ENCODE measurements around the gene HBZ.

DNA sequence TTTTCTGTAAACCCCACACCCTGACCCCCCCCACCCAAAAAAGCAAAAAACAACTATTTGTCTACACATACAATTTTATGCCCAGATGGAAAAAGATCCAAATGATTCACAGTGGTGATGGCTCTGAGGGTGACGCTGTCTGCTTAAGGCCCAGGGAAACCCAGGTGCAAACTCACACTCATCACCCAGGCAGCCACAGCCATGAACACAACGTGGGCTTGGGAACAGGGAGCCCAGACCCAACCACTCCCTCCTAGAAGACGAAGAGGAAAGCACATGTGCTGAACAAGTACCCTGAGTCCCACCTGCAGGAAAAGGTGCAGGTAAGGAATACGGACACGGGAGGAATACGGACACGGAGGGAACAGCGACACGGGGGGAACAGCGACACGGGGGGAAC lies 33.2 kb downstream of the HBZ start:
- TF ChIP-seq, protein P1, sequence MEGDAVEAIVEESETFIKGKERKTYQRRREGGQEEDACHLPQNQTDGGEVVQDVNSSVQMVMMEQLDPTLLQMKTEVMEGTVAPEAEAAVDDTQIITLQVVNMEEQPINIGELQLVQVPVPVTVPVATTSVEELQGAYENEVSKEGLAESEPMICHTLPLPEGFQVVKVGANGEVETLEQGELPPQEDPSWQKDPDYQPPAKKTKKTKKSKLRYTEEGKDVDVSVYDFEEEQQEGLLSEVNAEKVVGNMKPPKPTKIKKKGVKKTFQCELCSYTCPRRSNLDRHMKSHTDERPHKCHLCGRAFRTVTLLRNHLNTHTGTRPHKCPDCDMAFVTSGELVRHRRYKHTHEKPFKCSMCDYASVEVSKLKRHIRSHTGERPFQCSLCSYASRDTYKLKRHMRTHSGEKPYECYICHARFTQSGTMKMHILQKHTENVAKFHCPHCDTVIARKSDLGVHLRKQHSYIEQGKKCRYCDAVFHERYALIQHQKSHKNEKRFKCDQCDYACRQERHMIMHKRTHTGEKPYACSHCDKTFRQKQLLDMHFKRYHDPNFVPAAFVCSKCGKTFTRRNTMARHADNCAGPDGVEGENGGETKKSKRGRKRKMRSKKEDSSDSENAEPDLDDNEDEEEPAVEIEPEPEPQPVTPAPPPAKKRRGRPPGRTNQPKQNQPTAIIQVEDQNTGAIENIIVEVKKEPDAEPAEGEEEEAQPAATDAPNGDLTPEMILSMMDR (IDR thresholded peaks at IDR 0.05): no peak
- TF ChIP-seq POLR2A (IDR thresholded peaks at IDR 0.05): no peak
